Measurements from ENCODE around the gene MYH13. TPM values are rescaled to one million over a fixed set of nuclear protein-coding genes. Genes with fewer than 3 reads are reported as not detected.

The MYH13 gene
- total RNA-seq, 1 experiment from 2014 or later: not detected

DNA sequence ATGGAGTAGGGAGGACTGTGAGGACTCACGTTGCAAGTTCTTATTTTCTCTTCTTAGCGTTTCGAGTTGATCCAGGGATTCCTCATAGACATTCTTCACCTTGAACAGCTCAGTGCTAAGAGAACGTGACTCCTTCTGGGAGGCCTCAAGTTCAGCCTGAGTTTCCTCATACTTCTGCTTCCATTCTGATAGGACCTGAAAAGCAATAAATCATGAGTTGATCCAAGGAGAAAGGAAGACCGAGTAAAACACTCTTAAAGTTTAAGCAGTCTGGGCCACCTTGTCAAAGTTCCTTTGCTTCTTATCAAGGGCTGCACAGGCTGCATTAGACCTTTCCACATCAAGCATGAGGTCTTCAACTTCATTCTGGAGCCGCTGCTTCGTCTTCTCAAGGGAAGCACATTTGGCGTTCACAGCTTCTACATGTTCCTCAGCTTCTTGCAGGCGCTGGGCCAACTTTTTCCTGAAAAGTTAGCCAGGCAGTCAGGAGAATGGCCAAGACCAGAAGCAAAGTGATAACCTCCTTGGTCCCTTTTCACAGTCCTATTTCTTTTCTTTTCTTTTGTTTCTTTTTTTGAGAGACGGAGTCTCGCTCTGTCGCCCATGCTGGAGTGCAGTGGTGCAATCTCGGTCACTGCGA is 23.8 kb upstream of the MYH13 start:
- Histone ChIP-seq H3K79me2 (ENCODE audit: insufficient read depth, low read length) (no peaks in the 10 kb centered on the region), H3K4me1 (ENCODE audit: insufficient read depth, low read length) (no peaks in the 10 kb centered on the region), H3K27ac (ENCODE audit: insufficient read length, low read depth, low read length) (no peak overlapping the region), H2BK15ac (ENCODE audit: low read depth, low read length) (no peak overlapping the region), H3K23ac (ENCODE audit: insufficient read length, low read depth, low read length) (no peak overlapping the region), H4K91ac (ENCODE audit: insufficient read length, low read depth, low read length) (no peak overlapping the region), H3K4ac (ENCODE audit: low read depth, low read length) (no peak overlapping the region), H3K23me2 (ENCODE audit: insufficient read length, low read depth, low read length, poor library complexity, severe bottlenecking) (no peaks in the 10 kb centered on the region), H2AFZ (ENCODE audit: low read length) (no peak overlapping the region), H3K4me2 (ENCODE audit: insufficient read depth, insufficient read length, low read length) (no peak overlapping the region), H2BK120ac (ENCODE audit: low read depth, low read length, poor library complexity, severe bottlenecking) (no peak overlapping the region), H3K9me3 (ENCODE audit: control insufficient read depth, low read depth, low read length) (no peaks in the 10 kb centered on the region), H3K9ac (ENCODE audit: extremely low read depth, insufficient read length, low read length) (no peak overlapping the region), H2BK5ac (ENCODE audit: insufficient read length, low read length) (no peak overlapping the region), H3K14ac (ENCODE audit: insufficient read depth, low read length) (no peak overlapping the region), H2AK5ac (ENCODE audit: insufficient read length, low read length) (no peak overlapping the region), H4K20me1 (ENCODE audit: control insufficient read depth, insufficient read depth, insufficient read length) (no peaks in the 10 kb centered on the region), H2BK12ac (ENCODE audit: insufficient read length, low read depth, low read length) (no peak overlapping the region), H3K79me1 (ENCODE audit: insufficient read depth, low read depth, low read length, poor library complexity, severe bottlenecking) (no peaks in the 10 kb centered on the region), H3K18ac (ENCODE audit: insufficient read length, low read depth, low read length) (no peak overlapping the region), H4K5ac (ENCODE audit: insufficient read length, low read depth, low read length) (no peak overlapping the region), H3T11ph (ENCODE audit: low read length) (no peak overlapping the region), H4K8ac (replicated peaks; ENCODE audit: insufficient read length, low read depth, low read length) (no peak overlapping the region), H2BK20ac (ENCODE audit: low read depth, low read length, poor library complexity, severe bottlenecking) (no peak overlapping the region), H3K27me3 (ENCODE audit: insufficient read depth, low read length) (no peaks in the 10 kb centered on the region), H3K56ac (ENCODE audit: insufficient read length, low read depth, low read length) (no peak overlapping the region)
- Mint-ChIP-seq H3K4me3 (no peak overlapping the region), H3K27ac (no peak overlapping the region), H3K36me3 (ENCODE audit: insufficient read depth in 1 of 3, low read depth in 3 of 3) (no peaks in the 10 kb centered on the region), H3K27me3 (ENCODE audit: low read depth) (peaks cover 2% of the 10 kb centered on the region; the same call in 1 of the 2 replicates), H3K4me1 (no peaks in the 10 kb centered on the region), H3K9me3 (no peaks in the 10 kb centered on the region)
- no CpG with 5 or more reads among the region's 14 CpGs for WGBS (ENCODE audit: extremely low coverage, insufficient read length, low lambda C conversion rate)
- TF ChIP-seq, protein P1, sequence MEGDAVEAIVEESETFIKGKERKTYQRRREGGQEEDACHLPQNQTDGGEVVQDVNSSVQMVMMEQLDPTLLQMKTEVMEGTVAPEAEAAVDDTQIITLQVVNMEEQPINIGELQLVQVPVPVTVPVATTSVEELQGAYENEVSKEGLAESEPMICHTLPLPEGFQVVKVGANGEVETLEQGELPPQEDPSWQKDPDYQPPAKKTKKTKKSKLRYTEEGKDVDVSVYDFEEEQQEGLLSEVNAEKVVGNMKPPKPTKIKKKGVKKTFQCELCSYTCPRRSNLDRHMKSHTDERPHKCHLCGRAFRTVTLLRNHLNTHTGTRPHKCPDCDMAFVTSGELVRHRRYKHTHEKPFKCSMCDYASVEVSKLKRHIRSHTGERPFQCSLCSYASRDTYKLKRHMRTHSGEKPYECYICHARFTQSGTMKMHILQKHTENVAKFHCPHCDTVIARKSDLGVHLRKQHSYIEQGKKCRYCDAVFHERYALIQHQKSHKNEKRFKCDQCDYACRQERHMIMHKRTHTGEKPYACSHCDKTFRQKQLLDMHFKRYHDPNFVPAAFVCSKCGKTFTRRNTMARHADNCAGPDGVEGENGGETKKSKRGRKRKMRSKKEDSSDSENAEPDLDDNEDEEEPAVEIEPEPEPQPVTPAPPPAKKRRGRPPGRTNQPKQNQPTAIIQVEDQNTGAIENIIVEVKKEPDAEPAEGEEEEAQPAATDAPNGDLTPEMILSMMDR (conservative IDR thresholded peaks at IDR 0.05): no peak
- no peak for DNase-seq
